ENCODE data around the gene OR2M3.

DNA sequence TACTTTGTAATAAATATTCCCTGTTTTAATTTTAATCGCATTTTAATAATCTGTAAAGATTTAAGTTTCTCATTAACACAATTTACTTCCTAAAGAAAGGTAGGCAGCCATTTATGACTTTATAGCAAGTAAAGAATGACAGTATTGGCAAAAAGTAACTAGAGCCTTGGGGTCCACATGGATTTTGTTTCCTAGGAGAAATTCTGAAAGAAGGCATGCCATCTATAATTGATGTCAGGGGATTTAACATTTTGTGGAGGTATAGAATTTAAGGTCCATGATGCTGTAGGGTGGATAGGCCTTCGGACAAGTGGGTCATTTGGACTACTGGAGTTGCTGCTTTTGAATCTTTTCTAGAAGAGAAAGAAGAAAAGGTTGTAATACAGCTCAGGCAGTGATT, 34.1 kb downstream of the OR2M3 start, which contains the start of gene OR2M4:
- no peak for TF ChIP-seq POLR2A (IDR thresholded peaks at IDR 0.05)
- TF ChIP-seq, protein P1, sequence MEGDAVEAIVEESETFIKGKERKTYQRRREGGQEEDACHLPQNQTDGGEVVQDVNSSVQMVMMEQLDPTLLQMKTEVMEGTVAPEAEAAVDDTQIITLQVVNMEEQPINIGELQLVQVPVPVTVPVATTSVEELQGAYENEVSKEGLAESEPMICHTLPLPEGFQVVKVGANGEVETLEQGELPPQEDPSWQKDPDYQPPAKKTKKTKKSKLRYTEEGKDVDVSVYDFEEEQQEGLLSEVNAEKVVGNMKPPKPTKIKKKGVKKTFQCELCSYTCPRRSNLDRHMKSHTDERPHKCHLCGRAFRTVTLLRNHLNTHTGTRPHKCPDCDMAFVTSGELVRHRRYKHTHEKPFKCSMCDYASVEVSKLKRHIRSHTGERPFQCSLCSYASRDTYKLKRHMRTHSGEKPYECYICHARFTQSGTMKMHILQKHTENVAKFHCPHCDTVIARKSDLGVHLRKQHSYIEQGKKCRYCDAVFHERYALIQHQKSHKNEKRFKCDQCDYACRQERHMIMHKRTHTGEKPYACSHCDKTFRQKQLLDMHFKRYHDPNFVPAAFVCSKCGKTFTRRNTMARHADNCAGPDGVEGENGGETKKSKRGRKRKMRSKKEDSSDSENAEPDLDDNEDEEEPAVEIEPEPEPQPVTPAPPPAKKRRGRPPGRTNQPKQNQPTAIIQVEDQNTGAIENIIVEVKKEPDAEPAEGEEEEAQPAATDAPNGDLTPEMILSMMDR (IDR thresholded peaks at IDR 0.05), result no peak
